Loucy (cell line): ENCODE results near the gene NFATC1.

Experiments used
- H2AFZ ChIP-seq: fragments of 200-600 bp; sonication (generic); 2 replicates; pipeline ENCODE4 v1.6.0; 2016; ENCODE audit warnings: antibody characterized with exemption, mild to moderate bottlenecking, low read length, moderate library complexity
- H3F3A ChIP-seq: fragments of 200-600 bp; 2 replicates; pipeline ENCODE4 v1.6.0; 2016; ENCODE audit warnings: antibody characterized with exemption, low read depth, mild to moderate bottlenecking
- H3K27me3 ChIP-seq: fragments of 200-600 bp; sonication (generic); 2 replicates; pipeline ENCODE4 v1.6.1; 2014; ENCODE audit warnings: low read length, mild to moderate bottlenecking; ENCODE audit not compliant: insufficient read depth, poor library complexity, severe bottlenecking
- H3K36me3 ChIP-seq: fragments of 200-600 bp; sonication (generic); 2 replicates; pipeline ENCODE4 v1.6.1; 2016; ENCODE audit warnings: low read length; ENCODE audit not compliant: insufficient read depth
- H3K4me1 ChIP-seq: fragments of 200-600 bp; sonication (generic); 2 replicates; pipeline ENCODE4 v1.5.1; 2014; ENCODE audit warnings: low read length, mild to moderate bottlenecking; ENCODE audit not compliant: insufficient read depth, poor library complexity, severe bottlenecking
- H3K4me2 ChIP-seq: fragments of 200-600 bp; sonication (generic); 2 replicates; pipeline ENCODE4 v1.6.0; 2014; ENCODE audit warnings: antibody characterized with exemption, low read length, low read depth, mild to moderate bottlenecking; ENCODE audit not compliant: poor library complexity, severe bottlenecking
- H3K4me3 ChIP-seq: fragments of 200-600 bp; sonication (generic); 2 replicates; pipeline ENCODE4 v1.5.1; 2014; ENCODE audit warnings: low read length, mild to moderate bottlenecking, mixed read lengths; ENCODE audit not compliant: poor library complexity, severe bottlenecking
- H3K79me2 ChIP-seq: fragments of 200-600 bp; sonication (generic); 2 replicates; pipeline ENCODE4 v1.6.1; 2014; ENCODE audit warnings: low read length; ENCODE audit not compliant: insufficient read depth
- H3K9ac ChIP-seq: fragments of 200-600 bp; sonication (generic); 2 replicates; pipeline ENCODE4 v1.6.0; 2014; ENCODE audit warnings: mild to moderate bottlenecking, low read depth, low read length, moderate library complexity; ENCODE audit not compliant: poor library complexity, severe bottlenecking
- H3K9me2 ChIP-seq: fragments of 200-600 bp; sonication (generic); replicated peaks from 2 replicates; pipeline ENCODE4 v1.6.1; 2016; ENCODE audit warnings: low read depth, low read length, mixed read lengths
- H3K9me3 ChIP-seq: fragments of 200-600 bp; sonication (generic); 2 replicates; pipeline ENCODE4 v1.6.1; 2014; ENCODE audit warnings: mild to moderate bottlenecking, antibody characterized with exemption, low read length, low read depth; ENCODE audit not compliant: insufficient read depth
- H4K20me1 ChIP-seq: fragments of 200-600 bp; sonication (generic); 2 replicates; pipeline ENCODE4 v1.6.0; 2014; ENCODE audit warnings: antibody characterized with exemption, low read length, mild to moderate bottlenecking; ENCODE audit not compliant: insufficient read depth, poor library complexity, severe bottlenecking
- EZH2phosphoT487 ChIP-seq: fragments of 200-600 bp; IDR thresholded peaks from 2 replicates; pipeline ENCODE4 v1.6.1; 2018; ENCODE audit warnings: antibody characterized with exemption, mild to moderate bottlenecking, moderate library complexity, borderline replicate concordance
- TF ChIP-seq, protein P1 (sequence below): fragments of 200-600 bp; sonication (generic); conservative IDR thresholded peaks from 2 replicates; pipeline ENCODE4 v1.5.1; 2014; ENCODE audit warnings: mild to moderate bottlenecking, antibody characterized with exemption, low read length

NFATC1 gene

DNA sequence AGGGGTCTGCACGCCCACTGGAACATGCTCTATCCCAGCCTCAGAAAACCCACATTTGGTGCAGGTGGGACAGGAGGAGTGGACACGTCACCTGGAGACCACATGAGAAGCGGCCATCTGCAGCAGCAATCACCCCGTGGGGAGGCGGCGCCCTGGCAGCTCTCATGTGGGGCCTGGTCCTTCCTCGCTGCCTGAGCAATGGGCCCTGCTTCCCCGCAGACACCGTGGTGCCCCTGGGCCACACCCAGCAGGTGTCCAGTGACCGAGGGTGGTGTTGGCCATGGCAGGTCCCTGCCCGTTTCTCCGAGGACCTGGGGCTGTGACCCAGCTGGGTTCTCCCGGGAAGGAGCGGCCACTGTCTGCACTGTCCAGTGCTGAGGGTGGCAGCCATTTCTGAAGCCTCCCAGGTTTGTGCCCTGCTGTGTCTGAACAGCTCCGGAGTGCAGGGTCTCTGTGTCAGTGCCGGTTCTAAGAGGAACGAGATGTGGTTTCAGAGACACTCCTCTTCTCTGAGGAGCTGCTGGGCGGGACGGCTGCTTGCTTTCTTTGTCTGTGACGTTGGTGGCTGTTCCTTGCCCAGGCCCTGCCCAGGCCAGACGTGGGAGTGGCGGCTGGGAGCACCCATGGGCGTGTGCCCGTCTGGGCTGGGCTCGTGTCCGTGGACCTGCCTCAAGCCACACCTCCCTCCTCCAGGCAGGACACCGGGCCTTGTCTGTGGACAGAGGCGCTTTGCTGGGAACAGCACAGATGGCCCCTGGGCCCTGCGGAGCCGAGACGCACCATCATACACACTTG is 44.8 kb downstream of the NFATC1 start:
- H3K79me2 ChIP-seq, result peaks cover 7% of the 10 kb centered on the region; the same call in 1 of the 2 replicates
- no peak overlapping the region for H3K9ac ChIP-seq

DNA sequence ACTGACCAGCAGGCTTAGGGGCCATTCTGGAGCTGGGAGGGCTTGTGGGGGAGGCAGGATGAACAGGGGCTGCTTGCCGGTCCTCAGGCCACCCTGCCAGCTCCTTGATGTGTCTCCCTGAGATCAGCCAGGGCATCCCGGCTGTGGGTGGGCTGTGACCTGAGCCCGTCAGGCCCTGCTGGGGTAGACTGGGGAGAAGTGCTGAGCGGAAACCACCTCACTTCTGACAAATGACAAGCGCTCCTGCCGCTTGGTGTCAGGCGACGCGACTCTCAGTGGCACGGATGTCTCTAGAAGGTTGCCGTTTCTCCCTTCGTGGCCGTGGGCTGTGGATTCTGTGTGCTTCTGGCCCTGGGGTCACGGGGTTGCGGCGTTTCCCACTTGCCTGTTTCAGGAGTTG is 45.7 kb downstream of the NFATC1 start:
- no peaks in the 10 kb centered on the region for H3K27me3 ChIP-seq
- H3K9ac ChIP-seq, result no peak overlapping the region
- H3F3A ChIP-seq, result no peaks in the 10 kb centered on the region
- TF ChIP-seq, protein P1, sequence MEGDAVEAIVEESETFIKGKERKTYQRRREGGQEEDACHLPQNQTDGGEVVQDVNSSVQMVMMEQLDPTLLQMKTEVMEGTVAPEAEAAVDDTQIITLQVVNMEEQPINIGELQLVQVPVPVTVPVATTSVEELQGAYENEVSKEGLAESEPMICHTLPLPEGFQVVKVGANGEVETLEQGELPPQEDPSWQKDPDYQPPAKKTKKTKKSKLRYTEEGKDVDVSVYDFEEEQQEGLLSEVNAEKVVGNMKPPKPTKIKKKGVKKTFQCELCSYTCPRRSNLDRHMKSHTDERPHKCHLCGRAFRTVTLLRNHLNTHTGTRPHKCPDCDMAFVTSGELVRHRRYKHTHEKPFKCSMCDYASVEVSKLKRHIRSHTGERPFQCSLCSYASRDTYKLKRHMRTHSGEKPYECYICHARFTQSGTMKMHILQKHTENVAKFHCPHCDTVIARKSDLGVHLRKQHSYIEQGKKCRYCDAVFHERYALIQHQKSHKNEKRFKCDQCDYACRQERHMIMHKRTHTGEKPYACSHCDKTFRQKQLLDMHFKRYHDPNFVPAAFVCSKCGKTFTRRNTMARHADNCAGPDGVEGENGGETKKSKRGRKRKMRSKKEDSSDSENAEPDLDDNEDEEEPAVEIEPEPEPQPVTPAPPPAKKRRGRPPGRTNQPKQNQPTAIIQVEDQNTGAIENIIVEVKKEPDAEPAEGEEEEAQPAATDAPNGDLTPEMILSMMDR, result no peak
- no peak for TF ChIP-seq EZH2phosphoT487
- no peaks in the 10 kb centered on the region for H4K20me1 ChIP-seq
- peaks cover 7% of the 10 kb centered on the region; the same call in 1 of the 2 replicates for H3K79me2 ChIP-seq
- no peaks in the 10 kb centered on the region for H3K9me2 ChIP-seq
- H3K9me3 ChIP-seq, result no peaks in the 10 kb centered on the region
- H3K4me1 ChIP-seq, result peaks cover 8% of the 10 kb centered on the region
- H3K36me3 ChIP-seq, result peaks cover 7% of the 10 kb centered on the region; the same call in 1 of the 2 replicates
- H3K4me3 ChIP-seq, result no peak overlapping the region
- H3K4me2 ChIP-seq, result no peak overlapping the region
- H2AFZ ChIP-seq, result no peak overlapping the region

More for the DNA sequence above, 44.8 kb downstream of the NFATC1 start:
- Histone ChIP-seq H3F3A (no peaks in the 10 kb centered on the region), H3K4me2 (no peak overlapping the region), H4K20me1 (no peaks in the 10 kb centered on the region), H3K27me3 (no peaks in the 10 kb centered on the region), H3K36me3 (peaks cover 7% of the 10 kb centered on the region; the same call in 1 of the 2 replicates), H3K9me2 (no peaks in the 10 kb centered on the region), H3K4me1 (peaks cover 8% of the 10 kb centered on the region), H3K4me3 (no peak overlapping the region), H2AFZ (no peak overlapping the region), H3K9me3 (no peaks in the 10 kb centered on the region)
- TF ChIP-seq EZH2phosphoT487, result no peak

DNA sequence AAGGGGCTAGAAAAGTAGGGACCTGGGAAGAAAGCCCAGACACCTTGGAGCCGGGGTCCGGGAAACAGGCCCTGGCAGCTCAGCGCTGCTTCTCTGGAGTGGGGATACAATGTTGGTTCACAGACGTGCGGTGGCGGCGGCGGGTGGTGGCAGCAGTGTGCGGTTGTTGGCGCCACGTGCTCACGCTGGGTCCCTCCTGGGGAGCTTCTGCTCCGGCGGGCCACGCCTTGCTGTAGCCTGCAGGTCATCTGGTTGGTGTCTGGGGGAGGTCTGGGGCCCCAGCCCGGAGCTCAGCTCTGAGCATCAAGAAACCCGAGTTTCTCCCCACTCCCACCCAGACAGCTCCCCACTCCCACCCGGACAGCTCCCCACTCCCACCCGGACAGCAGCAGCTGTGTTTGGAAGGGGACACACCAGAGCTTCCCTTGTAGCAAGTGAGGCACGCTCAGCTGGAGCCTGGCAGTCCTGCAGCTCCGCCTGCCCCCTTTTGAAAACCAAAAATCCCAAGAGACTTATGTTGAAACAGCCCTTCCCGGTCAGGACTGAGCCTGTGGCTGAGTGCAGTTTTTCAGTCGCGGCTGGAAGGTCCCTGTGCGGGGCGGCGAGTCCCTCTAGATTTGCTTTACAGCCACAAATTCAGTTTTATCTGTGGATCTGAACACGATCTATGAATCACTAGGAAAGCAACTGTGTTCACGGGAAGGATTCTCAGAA is 46.9 kb downstream of the NFATC1 start:
- peaks cover 8% of the 10 kb centered on the region for H3K4me1 ChIP-seq
- no peak overlapping the region for H2AFZ ChIP-seq
- H3K36me3 ChIP-seq, result peaks cover 7% of the 10 kb centered on the region; the same call in 1 of the 2 replicates
- H3K9me3 ChIP-seq, result no peaks in the 10 kb centered on the region
- H3K9me2 ChIP-seq, result no peaks in the 10 kb centered on the region
- H3F3A ChIP-seq, result no peaks in the 10 kb centered on the region
- H3K4me3 ChIP-seq, result no peak overlapping the region
- no peak for TF ChIP-seq EZH2phosphoT487
- TF ChIP-seq, protein P1, result no peak
- H3K27me3 ChIP-seq, result no peaks in the 10 kb centered on the region
- H3K4me2 ChIP-seq, result peak overlapping the region; percentile 20
- H3K79me2 ChIP-seq, result peaks cover 7% of the 10 kb centered on the region; the same call in 1 of the 2 replicates
- H4K20me1 ChIP-seq, result no peaks in the 10 kb centered on the region
- H3K9ac ChIP-seq, result no peak overlapping the region
